Measurements from ENCODE around the gene FHOD3. TPM values are rescaled to one million over a fixed set of nuclear protein-coding genes. Genes with fewer than 3 reads are reported as not detected.
A peak's percentile ranks its signal among the peaks of the same experiment; 100 is the strongest.

Gene FHOD3
- total RNA-seq, 6 experiments from 2014 or later: 0.44 to 1.2 (median 0.62) TPM

- Histone ChIP-seq H3K27me3 (no peaks in the 10 kb centered on the region), H3K27ac (no peak overlapping the region), H3K9me3 (no peaks in the 10 kb centered on the region), H3K4me3 (no peak overlapping the region), H3K36me3 (no peaks in the 10 kb centered on the region), H3K4me1 (no peaks in the 10 kb centered on the region)
- TF ChIP-seq CTCF (IDR thresholded peaks at IDR 0.05) (no peak), POLR2A (IDR thresholded peaks at IDR 0.05) (no peak)
- intact Hi-C loops (cut with DNase I): no loop called here
- 45% methylated on average over 1 of the region's 1 CpG for WGBS (ENCODE audit: insufficient coverage, low coverage, low lambda C conversion rate, missing lambda C conversion rate)
- DNase-seq (no peak), ATAC-seq (no peak)
These were observed 117.7 kb downstream of the FHOD3 start for GRCh38 chr18:36415171-36415570.

- ATAC-seq: no peak
- intact Hi-C loops (cut with DNase I): no loop called here
These were observed 118.1 kb downstream of the FHOD3 start for GRCh38 chr18:36415625-36416024.

GRCh38 chr18:36419188-36419899, 121.8 kb downstream of the FHOD3 start:
- no peak for TF ChIP-seq POLR2A (IDR thresholded peaks at IDR 0.05)
- TF ChIP-seq CTCF (IDR thresholded peaks at IDR 0.05): no peak
- no peak for ATAC-seq

More at GRCh38 chr18:36415625-36416024, 118.1 kb downstream of the FHOD3 start:
- no peaks in the 10 kb centered on the region for H3K9me3 ChIP-seq
- H3K27ac ChIP-seq: no peak overlapping the region
- H3K27me3 ChIP-seq: no peaks in the 10 kb centered on the region
- no peak for TF ChIP-seq CTCF (IDR thresholded peaks at IDR 0.05)
- no peak overlapping the region for H3K4me3 ChIP-seq
- no peaks in the 10 kb centered on the region for H3K36me3 ChIP-seq
- 71% methylated on average over 2 of the region's 2 CpGs for WGBS (ENCODE audit: insufficient coverage, low coverage, low lambda C conversion rate, missing lambda C conversion rate)
- no peaks in the 10 kb centered on the region for H3K4me1 ChIP-seq
- DNase-seq: no peak

GRCh38 chr18:36419900-36420531, 122.5 kb downstream of the FHOD3 start:
- 61% methylated on average over 6 of the region's 7 CpGs for WGBS (ENCODE audit: insufficient coverage, low coverage, low lambda C conversion rate, missing lambda C conversion rate)
- intact Hi-C loops (cut with DNase I): no loop called here
- DNase-seq (no peak), ATAC-seq (peak in 1 of 4 donors; percentile 26)
- Histone ChIP-seq H3K4me1 (no peaks in the 10 kb centered on the region), H3K9me3 (no peaks in the 10 kb centered on the region), H3K27ac (no peak overlapping the region), H3K27me3 (no peaks in the 10 kb centered on the region), H3K36me3 (no peaks in the 10 kb centered on the region), H3K4me3 (no peak overlapping the region)
- TF ChIP-seq POLR2A (IDR thresholded peaks at IDR 0.05): no peak
- TF ChIP-seq CTCF (IDR thresholded peaks at IDR 0.05): no peak

More at GRCh38 chr18:36419188-36419899, 121.8 kb downstream of the FHOD3 start:
- no peak overlapping the region for H3K27ac ChIP-seq
- H3K27me3 ChIP-seq: no peaks in the 10 kb centered on the region
- H3K4me1 ChIP-seq: no peaks in the 10 kb centered on the region
- no peaks in the 10 kb centered on the region for H3K36me3 ChIP-seq
- DNase-seq: no peak
- WGBS (ENCODE audit: insufficient coverage, low coverage, low lambda C conversion rate, missing lambda C conversion rate): 90% methylated on average over 3 of the region's 3 CpGs
- intact Hi-C loops (cut with DNase I): no loop called here
- no peaks in the 10 kb centered on the region for H3K9me3 ChIP-seq
- H3K4me3 ChIP-seq: no peak overlapping the region
